ENCODE results near the gene KCNAB1.

DNA sequence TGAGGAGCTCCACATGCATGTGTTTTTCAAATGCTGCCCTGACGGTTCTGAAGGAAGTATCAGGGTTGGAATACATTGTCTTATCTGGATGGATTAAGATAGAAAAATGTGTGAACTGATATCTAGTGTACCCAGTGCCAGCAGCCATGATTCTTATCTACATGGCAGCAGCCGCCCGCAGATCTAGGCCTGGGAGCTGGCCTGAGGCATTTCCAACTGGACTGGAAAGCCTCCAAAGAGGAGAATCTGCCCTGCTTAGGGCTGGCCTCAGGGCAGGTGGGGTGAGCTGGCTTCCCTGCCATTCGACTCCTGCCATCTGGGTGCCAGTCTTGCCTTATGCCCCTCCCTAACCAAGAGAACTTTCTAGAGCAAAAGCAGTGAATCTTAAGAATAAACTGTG, 308.7 kb downstream of the KCNAB1 start:
- TF ChIP-seq YY1 (IDR thresholded peaks at IDR 0.05; ENCODE audit: insufficient read depth, insufficient read length) (no peak), ZNF274 (IDR thresholded peaks at IDR 0.05; ENCODE audit: low read depth, low read length) (no peak), SUZ12 (IDR thresholded peaks at IDR 0.05; ENCODE audit: extremely low read depth, insufficient read depth, insufficient read length) (no peak)

Data from NT2/D1 (cell line).